HG02610 (cell line): Measurements from ENCODE around the gene CYTH3.
"Not testable (repeated sequence)": the region's sequence is repeated elsewhere in the genome, so short reads cannot be mapped to it uniquely, and the experiment has no call there.

Experiments used
- ATAC-seq: cut with Tn5 transposase; IDR thresholded peaks from one replicate; pipeline ENCODE4 v1.9.1; 2021; ENCODE audit warnings: mild to moderate bottlenecking, moderate library complexity; ENCODE audit not compliant: unreplicated experiment

Gene CYTH3

GRCh38 chr7:6154542-6155404 is 117.7 kb downstream of the CYTH3 start:
- no peak for ATAC-seq

- no peak for ATAC-seq
Measured at GRCh38 chr7:6153646-6154541, 118.5 kb downstream of the CYTH3 start.

- no peak for ATAC-seq
Measured at GRCh38 chr7:6151994-6152735, 120.3 kb downstream of the CYTH3 start.

GRCh38 chr7:6151527-6151926 is 120.9 kb downstream of the CYTH3 start:
- not testable (repeated sequence) for ATAC-seq

- ATAC-seq: no peak
Measured at GRCh38 chr7:6149996-6150395, 122.4 kb downstream of the CYTH3 start.

- ATAC-seq: no peak
Measured at GRCh38 chr7:6148724-6149360, 123.6 kb downstream of the CYTH3 start.

GRCh38 chr7:6147627-6148026 is 124.8 kb downstream of the CYTH3 start:
- no peak for ATAC-seq

GRCh38 chr7:6146666-6147065 is 125.8 kb downstream of the CYTH3 start:
- no peak for ATAC-seq

GRCh38 chr7:6143997-6144396 is 128.4 kb downstream of the CYTH3 start:
- no peak for ATAC-seq

GRCh38 chr7:6142871-6143380 is 129.5 kb downstream of the CYTH3 start:
- ATAC-seq: no peak

- ATAC-seq: no peak
Measured at GRCh38 chr7:6139189-6139996, 133.0 kb downstream of the CYTH3 start.

GRCh38 chr7:6136475-6136874 is 135.9 kb downstream of the CYTH3 start:
- ATAC-seq: no peak

GRCh38 chr7:6133249-6133648 is 139.2 kb downstream of the CYTH3 start:
- ATAC-seq: no peak

GRCh38 chr7:6130007-6130587 is 142.3 kb downstream of the CYTH3 start:
- ATAC-seq: no peak

- ATAC-seq: no peak
Measured at GRCh38 chr7:6128205-6128604, 144.2 kb downstream of the CYTH3 start.

GRCh38 chr7:6127110-6127490 is 145.3 kb downstream of the CYTH3 start:
- ATAC-seq: no peak

GRCh38 chr7:6123843-6124242 is 148.6 kb downstream of the CYTH3 start:
- no peak for ATAC-seq

- no peak for ATAC-seq
Measured at GRCh38 chr7:6121141-6121540, 151.3 kb downstream of the CYTH3 start.

- no peak for ATAC-seq
Measured at GRCh38 chr7:6117533-6117932, 154.9 kb downstream of the CYTH3 start.
